Stimulated activated CD8-positive, alpha-beta memory T cell treated with anti-CD3 and anti-CD28 coated beads, Interleukin-2, amount 100 ng/mL, for 48 hours (primary cell): ENCODE results near the gene TNNI2.
"Not testable (repeated sequence)": the region's sequence is repeated elsewhere in the genome, so short reads cannot be mapped to it uniquely, and the experiment has no call there.

Experiments used
- DNase-seq, 2 donors: peaks; one replicate each; pipeline ENCODE4 v3.0.0-alpha.2; 2020; ENCODE audit warnings: low read depth in 2 of 2

TNNI2 gene

GRCh38 chr11:1875093-1875850 is 36.5 kb downstream of the TNNI2 start:
- no peak for DNase-seq

GRCh38 chr11:1875851-1876301 is 37.1 kb downstream of the TNNI2 start:
- DNase-seq, result not testable (repeated sequence)

GRCh38 chr11:1876361-1877063 is 37.7 kb downstream of the TNNI2 start:
- DNase-seq, result no peak

DNA sequence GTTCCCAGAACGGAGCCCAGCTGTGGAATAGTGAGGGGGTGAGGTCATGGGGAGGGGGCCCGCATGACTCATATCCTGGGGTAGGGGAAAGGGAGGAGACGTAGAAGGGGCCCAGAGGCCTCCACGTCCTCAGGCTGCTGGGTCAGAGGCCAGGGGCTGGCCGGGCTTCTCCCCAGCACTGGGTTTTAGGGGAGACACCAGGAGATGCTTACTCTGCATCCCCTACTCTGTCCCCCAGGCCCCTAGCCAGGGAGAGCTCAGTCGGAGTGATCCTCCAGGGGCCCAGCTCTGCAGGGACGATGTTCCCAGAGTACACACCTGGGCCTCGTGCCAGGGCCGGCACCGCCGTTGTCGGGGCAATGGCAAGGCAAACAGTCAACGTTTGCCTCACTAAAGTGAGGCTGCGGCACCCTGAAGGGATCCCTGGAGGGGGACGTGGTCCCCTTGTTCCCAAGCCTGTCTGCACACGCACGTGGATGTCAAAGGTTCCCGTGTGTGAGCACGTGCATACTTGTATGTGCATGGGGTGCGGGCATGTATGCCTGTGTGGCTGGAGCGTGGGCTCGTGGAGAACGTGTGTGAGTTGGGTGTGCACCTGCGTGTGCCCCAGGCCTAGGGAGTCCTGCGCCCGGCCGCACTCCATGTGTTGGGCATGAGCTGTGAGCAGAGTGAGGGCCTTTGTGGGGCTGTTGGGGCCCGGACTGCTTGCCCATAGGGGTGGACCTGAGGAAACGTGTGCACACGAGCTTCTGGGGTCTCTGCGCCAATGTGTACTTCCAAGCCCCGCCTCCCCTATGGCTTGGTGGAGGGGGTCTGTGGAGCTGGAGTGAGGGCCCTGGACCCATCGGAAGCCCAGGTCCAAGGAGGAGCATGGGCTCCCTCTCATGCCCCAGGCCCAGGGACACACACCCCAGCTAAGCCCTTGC is 38.7 kb downstream of the TNNI2 start:
- no peak for DNase-seq

DNA sequence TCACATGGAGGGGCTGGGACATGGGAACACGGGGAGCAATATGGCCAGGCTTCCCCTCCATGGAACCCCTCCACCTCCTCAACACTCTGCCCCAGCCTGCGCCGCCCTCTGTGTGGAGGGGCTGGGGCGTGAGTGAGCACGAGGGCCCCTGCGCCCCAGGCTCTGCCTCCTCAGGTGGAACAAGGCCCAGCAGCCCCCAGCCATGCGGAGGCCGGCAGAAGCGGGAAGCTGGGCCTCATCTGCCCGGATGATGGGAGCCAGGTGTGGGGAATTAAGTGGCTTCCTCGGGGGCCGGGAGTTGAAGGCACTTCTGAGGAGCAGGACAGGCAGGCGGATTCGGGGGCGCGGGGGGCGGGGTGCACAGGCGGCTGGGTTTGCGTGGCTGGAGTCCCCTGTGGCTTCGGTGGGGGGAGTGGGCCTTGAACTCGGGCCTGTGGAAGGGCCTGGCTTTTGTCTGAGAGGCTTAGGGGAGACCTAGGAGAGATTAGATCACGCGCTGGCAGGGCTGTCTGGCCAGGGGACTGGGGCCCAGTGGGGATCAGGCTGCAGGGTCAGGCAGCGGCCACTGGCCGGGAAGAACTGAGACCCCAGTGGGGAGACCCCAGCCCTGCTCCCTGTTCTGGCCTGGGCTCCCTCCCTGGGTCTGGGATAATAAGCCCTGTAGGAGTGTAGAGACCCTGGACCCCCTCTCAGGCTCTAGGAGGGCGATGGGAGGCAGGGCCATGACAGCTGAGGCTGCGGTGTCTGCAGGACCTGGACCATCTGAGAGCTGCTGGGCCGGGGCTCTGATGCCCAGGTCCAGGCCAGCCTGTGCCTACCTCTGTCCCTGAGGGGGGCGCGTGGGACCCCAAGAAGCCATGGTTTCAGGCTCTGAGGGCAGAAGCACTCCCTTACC is 39.6 kb downstream of the TNNI2 start:
- DNase-seq, result no peak

- DNase-seq, result no peak
These were observed 40.7 kb downstream of the TNNI2 start for GRCh38 chr11:1879342-1879940.

- no peak for DNase-seq
These were observed 41.4 kb downstream of the TNNI2 start for GRCh38 chr11:1879941-1880720.

GRCh38 chr11:1880746-1881441 is 42.1 kb downstream of the TNNI2 start:
- DNase-seq, result no peak

DNA sequence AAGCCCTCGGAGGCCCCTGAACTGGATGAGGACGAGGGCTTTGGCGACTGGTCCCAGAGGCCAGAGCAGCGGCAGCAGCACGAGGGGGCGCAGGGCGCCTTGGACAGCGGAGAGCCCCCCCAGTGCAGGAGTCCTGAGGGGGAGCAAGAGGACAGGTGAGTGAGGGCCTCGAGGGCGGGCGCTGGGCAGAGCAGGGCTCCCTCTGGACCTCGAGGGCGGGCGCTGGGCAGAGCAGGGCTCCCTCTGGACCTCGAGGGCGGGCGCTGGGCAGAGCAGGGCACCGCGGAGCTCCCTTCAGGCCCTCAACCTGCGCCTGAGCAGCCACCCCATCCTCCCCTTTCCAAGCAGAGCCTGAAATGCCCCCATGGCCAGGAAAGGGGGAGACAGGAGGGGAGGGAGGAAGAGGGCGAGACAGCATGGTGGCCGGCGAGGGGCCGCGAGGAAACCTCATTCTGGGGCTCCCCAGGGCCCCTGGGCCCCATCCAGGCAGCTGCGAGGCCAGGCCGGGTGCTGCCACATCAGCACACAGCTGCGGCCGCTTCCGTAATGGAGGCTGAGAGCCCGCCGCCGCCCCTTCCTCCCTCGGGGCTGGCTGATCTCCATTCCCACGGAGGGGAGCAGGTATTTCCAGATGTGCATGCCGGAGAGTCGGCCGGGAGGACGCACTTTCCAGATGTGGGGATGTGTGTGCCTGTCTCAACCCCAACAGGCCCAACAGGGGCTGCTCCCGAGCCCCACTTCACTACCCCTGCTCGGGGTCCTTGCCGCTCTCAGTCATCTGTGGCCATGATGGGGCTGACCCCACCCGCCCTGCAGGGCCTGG is 42.9 kb downstream of the TNNI2 start:
- no peak for DNase-seq

DNA sequence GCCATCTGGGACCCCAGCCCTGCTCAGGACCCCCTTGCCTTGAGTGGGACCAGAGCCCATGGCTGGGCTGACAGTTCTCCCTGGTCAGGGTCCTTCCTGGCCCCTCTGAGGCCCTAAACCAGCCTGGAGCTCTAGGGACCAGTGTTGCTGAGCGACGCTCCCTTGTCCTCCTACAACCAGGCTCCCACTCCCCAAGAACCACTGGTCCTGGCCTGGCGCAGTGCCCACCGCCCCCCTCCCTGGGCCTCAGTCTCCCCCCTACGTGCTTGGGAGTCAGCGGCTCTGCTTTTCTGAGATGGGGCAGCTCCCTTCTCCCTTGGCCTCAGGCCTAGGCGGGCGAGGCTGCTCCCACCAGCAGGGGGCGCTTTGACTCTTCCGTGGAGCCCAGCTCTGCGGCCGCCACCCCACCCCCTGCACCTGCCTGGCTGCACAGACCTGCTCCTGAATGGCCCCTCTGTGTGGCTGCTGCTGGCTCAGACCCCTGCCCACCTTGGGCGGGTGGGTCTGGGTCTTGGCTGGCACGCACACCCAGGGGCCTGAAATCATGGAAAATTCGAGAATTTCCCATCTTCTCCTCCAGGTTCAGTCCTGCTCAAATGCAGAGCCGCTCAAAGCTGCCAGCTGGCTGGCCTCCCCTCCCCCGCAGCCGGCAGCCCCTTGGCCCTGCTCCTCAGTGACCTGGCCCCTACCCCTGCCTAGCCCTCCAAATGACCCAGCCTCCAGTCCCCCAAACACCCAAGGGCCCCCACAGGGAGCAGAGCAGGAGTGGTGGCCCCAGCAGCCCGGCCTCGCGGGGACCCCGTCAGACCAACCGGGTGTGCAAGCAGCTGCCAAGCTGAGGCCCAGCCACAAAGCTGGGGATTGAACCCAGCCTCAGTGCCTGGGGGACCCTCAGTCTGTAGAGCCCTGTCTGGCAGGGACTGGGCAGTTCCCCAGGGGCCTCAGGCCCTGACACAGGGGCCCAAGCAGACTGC is 43.8 kb downstream of the TNNI2 start:
- peak; percentile 71 to 76 for DNase-seq

GRCh38 chr11:1883346-1884302 is 44.8 kb downstream of the TNNI2 start:
- DNase-seq, result no peak

GRCh38 chr11:1884303-1884700 is 45.5 kb downstream of the TNNI2 start:
- DNase-seq, result no peak

- DNase-seq, result not testable (repeated sequence)
These were observed 47.8 kb downstream of the TNNI2 start for GRCh38 chr11:1886551-1886950.

DNA sequence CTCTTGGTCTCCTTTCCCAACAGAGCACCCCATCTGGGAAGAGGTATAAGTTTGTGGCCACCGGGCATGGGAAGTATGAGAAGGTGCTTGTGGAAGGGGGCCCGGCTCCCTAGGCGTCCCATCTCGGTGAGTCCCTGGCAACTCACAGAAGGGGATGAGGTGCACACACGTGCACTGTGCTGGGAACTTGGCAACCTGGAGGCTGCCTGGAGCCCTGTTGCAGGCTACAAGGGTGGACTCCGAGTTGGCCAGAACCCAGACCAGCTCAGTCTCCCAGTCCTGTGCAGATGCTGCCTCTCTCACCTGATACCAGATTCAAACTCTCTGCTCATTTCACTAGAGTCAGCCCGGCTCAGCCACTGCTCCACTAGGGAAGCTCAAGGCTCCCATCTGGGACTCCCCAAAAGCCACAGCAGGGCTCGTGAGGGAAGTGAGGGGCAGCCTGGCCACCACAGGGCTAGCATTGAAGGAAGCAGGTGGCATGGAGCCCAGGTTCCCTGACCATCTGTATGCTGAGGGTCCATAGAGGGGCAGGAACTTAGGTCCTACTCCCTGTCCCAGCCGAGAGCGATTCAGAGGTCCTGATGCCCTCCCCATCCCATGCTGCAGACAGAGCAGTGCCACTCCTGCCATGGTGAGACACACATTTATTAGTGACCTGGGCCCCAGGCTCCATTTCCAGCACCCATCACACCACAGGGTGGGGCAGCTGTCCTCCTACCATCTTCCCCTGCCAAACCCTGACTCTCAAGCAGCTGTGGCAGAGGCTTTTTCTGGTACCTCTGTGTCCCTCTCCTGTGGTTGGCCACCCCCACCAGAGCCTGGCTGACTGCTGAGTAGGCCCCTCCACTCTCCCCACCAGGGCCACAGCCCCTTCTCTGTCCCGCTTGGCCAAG is 48.9 kb downstream of the TNNI2 start:
- no peak for DNase-seq

- DNase-seq, result no peak
These were observed 49.6 kb downstream of the TNNI2 start for GRCh38 chr11:1888347-1888753.
